T-helper 2 cell (primary cell): ENCODE measurements around the gene TRIM66.

ENCODE experiments used
- DNase-seq, 5 experiments: peaks; one replicate each; pipeline versions ENCODE4 v3.0.0 to v3.0.0-alpha.2; 2012 to 2022
- total RNA-seq, 2 donors: gene quantifications; one replicate each; lab custom pipeline; 2026; lab: John Stamatoyannopoulos, UW

The TRIM66 gene
- 19.0 to 28.7 reads per million in 2 donors for total RNA-seq

DNA sequence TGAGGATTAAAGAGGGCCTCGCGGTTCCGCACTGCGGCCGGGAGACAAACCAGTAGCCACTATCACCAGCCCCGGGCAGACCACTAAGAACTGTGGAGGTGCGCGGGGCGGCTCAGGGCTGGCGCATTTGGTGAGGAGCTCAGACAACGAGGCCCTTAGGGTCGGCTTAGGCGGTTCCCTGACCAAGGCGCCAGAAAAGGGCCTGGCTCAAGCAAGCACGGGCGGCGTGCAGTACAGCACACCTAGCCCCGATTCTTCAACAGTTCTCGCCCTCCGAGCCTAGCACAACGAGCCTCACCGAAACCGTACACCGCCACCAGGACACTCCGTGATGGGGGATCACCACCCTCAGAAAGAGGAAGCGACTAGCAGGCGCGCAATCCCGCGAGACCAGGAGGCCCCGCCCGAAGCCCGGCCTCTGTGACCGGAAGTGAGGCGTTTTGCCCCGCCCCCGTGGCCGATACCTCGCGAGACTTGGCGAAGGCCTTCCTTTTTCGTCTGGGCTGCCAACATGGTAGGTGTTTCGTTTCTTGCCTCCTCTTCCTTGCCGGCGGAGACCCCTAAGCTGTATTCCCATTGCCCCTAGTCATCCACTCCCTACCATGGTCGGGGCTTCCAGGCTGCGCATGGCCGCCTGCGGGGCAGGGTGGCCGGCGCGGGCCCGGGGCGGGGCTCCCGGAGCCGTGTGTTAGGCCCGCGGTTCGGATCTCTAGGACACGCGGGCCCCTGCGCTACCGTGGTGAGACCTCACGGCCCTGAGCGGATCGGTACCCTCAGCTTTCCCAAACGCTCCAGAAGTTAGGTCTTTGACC lies at the start of gene TRIM66, which contains the start of gene RPL27A:
Gene TRIM66, minus strand, starts transcription at position 363 of the 812 bp plus-strand sequence. CDS start 10,391 bp downstream, outside the sequence.
Gene RPL27A, plus strand, starts transcription at position 490 of the 812 bp plus-strand sequence. Its CDS starts 22 bp downstream, at position 512.
- DNase-seq, result peak; percentile 96 to 98 (median 97)

DNA sequence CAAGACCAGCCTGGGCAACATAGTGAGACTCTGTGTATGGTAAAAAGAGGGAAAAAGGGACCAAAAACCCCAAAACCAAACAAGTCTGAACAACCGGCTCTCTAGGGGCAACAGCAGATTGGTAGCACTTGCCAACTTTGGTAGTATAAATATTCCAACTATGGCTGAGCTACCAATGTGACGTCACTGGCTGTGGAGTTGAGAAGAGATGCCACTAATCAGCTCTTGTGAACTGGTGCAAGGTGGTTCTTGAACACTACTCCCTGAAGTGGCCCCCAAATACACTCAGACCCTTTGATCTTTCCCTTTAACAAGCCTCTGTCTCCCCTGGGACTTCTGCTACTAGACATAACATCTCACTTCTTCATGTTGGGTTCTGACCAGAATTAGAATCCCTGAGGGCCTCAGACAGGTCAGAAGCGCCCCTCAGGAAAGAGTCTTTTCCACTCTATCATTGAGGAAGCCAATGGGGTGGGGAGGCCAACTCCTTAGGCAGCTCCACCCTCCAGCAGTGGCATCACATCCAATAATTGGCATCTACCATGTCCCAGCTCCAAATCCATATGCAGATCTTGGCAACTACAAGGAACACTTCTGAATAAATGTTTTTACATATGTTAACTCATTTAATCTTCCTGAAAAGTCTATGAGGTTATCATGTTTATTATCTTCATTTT lies 49.3 kb upstream of the TRIM66 start:
- DNase-seq, result no peak

GRCh38 chr11:8730697-8731020 lies 48.2 kb upstream of the TRIM66 start:
- DNase-seq, result no peak

DNA sequence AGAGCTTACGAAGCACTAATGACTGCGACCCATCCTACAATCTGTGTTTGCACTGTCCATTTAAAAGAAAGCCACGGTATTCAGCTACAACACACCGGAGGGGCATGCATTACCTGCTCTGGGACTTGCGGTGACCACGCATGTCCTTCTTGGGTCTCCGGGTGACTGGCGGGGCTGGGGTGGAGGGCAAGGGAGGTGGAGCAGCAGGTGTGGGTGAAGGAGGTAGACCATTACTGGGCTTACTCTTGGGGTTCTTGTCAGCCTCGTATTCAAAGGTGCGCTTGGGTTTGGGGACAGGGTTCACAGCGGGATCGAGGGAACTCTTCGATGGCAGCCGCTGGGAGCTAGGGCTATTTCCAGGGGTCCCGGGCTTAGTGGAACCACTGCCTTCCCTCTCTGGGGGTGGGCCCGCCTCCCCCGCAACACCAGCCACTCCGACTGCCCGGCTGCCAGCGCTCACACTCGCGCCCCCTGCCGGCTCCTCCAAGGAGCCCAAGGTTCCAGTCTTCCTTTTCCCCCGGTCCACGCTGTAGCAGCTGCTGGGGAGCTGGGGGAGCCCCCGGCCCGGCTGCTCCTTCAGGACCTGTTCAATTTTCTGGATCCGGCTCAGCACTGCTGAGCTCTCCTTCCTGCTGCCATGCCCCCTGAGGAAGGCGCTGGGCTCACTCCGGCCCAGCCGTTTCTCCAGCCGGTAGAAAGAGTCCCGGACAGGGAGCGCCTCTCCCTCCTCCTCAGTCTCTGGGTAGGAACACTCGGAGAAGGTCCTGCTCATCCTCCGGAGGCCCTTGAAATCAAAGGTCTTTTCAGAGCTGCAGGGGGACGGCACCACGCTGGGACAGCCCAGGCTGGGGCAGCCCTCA lies 47.6 kb upstream of the TRIM66 start:
- DNase-seq, result no peak

GRCh38 chr11:8729067-8729466 lies 46.6 kb upstream of the TRIM66 start:
- DNase-seq, result no peak

- DNase-seq, result no peak
Observed at GRCh38 chr11:8728563-8728962, 46.1 kb upstream of the TRIM66 start.

GRCh38 chr11:8726395-8726794 lies 43.9 kb upstream of the TRIM66 start:
- DNase-seq, result no peak

GRCh38 chr11:8724682-8725081 lies 42.2 kb upstream of the TRIM66 start:
- no peak for DNase-seq

DNA sequence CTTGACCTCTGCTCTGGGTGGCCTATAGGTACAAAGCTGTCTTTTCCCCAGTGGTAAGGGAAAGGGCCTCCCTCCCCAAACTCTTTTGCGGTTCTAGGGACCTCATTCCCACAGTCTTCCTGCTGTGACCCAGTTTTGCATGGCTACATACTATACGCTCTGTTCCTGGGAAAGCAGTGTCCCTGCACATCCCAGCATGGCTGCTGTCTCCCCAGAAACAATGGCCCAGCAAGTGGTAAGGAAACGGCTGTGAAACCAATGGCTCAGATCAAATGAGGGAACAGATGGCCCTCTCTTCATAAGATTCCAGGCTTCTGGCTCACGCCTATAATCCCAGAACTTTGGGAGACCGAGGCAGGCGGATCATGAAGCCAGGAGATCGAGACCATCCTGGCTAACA lies 41.2 kb upstream of the TRIM66 start:
- no peak for DNase-seq

- DNase-seq, result no peak
Observed at GRCh38 chr11:8722809-8723208, 40.3 kb upstream of the TRIM66 start.

DNA sequence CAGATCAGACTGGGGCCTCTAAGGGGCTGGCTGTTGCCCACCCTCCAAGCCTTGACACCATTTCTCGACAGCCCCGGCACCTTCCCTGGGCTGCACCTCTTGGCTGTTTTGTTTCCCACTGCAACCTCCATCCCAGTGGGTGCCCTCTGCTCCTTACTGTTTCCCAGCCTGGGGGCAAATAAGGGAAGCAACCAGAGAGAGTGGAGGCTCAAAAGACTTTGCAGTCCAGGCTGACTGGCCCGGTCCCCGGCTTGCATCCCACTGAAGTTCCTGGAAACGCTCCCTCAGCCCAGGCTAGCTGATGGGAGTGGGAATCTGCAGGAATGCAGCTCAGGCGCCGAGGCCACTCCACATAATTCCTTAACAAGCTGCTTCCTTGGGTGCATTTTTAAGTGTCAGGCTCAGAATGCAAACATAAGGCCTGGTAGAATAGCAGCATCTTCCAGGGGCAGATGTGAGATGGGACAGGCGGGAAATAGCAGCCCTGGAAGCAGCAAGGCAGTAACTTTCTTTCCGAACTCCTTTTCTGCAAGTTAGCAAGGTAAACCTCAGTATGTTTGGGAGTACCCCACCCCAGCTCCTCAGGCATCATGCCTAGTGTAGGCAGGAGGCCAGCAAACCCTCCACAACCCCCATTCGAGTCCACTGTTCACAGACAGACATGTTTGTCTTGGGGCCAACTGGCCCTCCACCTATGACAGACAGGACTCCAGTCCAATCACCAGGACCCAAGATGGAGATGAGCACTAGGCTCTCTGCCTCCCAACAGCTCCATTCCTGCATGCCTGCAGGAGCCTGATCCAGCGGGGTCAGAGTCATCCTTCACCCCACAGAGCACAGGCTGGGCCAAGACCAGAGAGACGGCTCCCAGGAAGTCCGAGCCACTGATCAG lies 39.4 kb upstream of the TRIM66 start:
- no peak for DNase-seq

DNA sequence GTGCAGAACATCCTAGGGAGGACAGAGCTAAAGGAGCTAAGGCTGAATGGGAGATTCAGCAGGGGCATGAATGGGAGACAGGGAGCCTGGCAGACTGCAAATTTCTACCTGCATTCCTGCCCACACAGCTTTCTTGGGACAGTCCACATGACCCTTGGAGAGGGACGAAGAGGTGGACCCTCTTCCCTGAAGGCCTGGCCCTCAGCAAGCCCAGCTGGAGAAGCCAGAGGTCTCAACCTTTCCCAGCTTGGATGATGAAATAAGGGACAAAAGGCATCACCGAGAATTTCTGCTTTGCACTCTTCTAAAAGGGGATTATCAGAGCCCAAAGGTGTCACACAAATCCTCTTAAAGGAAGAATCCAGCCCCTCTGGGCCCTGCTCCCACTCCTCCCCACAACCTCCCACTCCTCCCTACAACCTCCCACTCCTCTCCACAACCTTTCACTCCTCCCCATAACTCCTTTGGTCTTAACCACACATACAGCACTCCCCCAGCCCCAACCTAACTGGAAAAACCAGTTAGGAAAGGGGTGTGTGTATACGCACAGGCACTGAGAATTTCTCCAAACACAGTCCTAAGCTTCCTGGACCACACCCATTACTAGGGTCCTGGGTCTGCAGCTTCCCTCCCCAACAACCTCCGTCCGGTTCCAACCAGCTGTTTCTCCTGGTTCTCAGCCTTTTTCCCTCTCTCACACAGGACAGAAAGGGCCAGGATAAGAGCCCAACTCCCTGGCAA lies 38.6 kb upstream of the TRIM66 start:
- no peak for DNase-seq

GRCh38 chr11:8720352-8720751 lies 37.9 kb upstream of the TRIM66 start:
- DNase-seq, result no peak

DNA sequence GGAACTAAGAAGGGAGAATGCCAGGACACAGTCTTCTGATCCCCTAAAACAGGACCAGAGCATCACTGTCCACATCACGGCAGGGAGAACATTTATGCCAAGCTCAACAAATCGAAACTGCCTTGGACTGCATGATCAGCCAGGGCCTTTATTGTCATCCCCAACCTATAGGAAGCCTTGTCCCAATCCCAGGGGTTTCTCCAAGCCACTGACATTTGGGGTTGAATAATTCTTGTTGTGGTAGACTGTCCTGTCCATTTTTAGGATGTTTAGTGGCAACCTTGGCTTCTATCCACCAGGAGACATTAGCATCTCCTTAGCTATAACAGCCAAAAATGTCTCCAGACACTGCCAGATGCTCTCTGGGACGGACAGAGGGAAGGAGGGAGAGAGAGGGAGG lies 37.3 kb upstream of the TRIM66 start:
- DNase-seq, result no peak

DNA sequence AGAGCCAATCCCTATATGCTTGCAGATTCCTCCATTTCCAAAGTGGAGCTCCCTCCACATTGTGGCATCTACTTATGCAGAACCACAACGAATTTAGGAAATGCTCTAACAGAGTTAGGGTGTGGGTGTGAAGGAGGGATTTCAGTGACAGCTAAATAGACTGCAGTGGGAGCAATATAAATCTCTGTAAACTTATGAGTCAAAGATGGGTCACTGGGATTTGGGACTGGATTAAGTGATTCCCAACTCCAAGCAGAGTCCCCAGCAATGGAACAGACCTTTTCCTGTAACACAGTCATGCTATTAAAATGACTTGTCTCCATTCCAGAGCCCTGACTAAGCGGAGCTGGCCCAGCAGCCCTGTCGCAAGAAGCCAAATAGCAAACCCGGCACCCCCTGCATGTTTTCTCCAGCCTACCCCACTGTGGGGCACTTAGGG lies 36.8 kb upstream of the TRIM66 start:
- DNase-seq, result no peak

DNA sequence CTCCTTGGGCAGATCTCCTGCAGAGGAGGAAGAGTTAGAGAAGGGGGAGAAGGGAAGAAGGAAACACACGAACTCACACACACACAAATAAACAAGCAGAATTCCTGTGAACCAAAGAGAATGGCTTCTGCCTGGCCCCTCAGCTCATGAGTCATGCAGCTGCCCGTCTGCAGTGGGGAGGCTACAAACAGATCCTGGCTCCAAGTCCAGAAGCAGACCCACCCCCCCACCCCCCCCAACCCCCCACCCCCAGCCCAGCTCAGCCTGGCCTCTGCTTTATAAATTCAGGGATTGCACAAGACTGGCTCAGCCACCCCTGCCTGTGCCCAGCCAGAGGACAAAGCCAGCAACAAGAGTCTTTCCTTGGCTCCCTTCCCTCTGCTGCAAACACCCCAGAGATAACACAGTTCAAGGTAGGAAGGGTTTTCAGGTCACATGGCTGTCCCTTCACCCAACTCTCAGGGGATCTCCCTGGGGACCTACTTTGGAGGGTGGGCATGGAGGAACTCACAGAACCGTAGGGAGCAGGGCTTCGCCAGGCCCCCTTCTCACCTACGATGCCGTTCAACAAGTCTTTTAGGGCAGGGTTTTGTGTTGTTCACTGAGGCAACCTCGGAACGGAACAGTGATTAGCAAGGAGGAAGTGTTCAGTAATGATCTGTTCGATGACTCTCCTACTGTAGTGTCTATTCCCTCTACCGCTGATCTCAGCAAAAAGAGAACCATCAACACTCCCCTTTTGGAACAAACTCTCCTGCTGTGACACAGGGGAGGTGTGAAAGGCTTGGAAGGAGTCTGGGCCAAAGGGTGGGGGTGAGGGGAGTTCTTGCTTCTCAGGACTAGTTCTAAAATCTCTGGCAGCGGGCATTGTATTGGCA lies 35.6 kb upstream of the TRIM66 start:
- no peak for DNase-seq

- no peak for DNase-seq
Observed at GRCh38 chr11:8717544-8717875, 35.0 kb upstream of the TRIM66 start.

GRCh38 chr11:8715501-8715900 lies 33.0 kb upstream of the TRIM66 start:
- no peak for DNase-seq

DNA sequence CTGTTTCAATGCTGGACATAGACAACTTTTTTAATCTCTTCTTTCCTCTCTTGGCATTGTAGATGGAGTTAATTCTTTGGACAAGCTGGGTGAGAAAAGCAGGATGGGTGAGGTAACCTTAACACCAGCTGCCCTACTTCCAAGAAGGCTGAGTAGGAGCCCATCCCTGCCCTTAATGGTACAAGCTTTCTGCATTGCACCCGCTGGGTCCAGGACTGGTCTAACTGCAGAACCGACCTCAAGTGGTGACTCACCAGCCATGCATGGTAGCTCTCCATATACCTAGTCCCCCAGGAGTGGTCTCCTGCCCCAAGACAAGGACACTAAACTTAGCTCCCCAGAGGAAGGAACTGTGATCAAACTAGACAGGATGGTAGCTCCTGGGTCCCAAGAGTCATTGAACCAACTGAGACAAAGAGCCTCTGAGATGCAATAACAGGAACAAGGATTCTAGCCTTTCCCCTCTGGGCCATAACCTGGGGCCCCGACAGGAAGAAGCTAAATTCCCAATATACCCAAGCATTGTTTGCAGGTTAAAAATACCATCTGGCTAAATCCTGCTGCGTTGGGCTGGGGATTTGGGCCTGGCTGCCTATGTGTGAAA lies 32.3 kb upstream of the TRIM66 start:
- DNase-seq, result no peak
